GM13977 (cell line): ENCODE measurements around the gene KCNG1.
"Not testable (repeated sequence)": the region's sequence is repeated elsewhere in the genome, so short reads cannot be mapped to it uniquely, and the experiment has no call there.

ENCODE experiments used
- DNase-seq: peaks from one replicate; pipeline ENCODE4 v3.0.0; 2012; ENCODE audit warnings: low spot score
- CTCF ChIP-seq: IDR thresholded peaks from 2 replicates; pipeline ENCODE4 v1.5.1; 2012; ENCODE audit warnings: mild to moderate bottlenecking, control low read depth; ENCODE audit not compliant: insufficient read depth; ENCODE audit errors: extremely low read depth, missing control alignments
- in situ Hi-C: fragments of 300-500 bp; cut with MboI; formaldehyde crosslinking; loops from one replicate; pipeline ENCODE4 v1.12.0; 2022; ENCODE audit warnings: low sequenced_read_pairs, low pct_unique_long_range_greater_than_20kb, mixed read lengths, inconsistent platforms; ENCODE audit not compliant: unreplicated experiment

KCNG1 gene

GRCh38 chr20:51046021-51046985, 23.4 kb upstream of the KCNG1 start:
- no peak for DNase-seq
- no peak for TF ChIP-seq CTCF
- in situ Hi-C loops = no loop called here

DNA sequence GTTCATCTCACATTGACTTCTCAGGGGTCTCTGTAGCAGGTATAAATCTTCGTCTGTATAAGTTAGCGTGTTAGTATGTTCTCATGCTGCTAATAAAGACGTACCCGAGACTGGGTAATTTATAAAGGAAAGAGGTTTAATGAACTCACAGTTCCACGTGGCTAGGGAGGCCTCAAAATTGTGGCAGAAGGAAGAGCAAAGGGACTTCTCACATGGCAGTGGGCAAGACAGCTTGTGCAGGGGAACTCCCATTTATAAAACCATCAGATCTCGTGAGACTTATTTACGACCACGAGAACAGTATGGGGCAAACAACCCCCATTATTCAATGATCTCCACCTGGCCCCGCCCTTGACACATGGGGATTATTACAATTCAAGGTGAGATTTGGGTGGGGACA, 22.6 kb upstream of the KCNG1 start:
- in situ Hi-C loops, DNase-seq: not testable (repeated sequence)

DNA sequence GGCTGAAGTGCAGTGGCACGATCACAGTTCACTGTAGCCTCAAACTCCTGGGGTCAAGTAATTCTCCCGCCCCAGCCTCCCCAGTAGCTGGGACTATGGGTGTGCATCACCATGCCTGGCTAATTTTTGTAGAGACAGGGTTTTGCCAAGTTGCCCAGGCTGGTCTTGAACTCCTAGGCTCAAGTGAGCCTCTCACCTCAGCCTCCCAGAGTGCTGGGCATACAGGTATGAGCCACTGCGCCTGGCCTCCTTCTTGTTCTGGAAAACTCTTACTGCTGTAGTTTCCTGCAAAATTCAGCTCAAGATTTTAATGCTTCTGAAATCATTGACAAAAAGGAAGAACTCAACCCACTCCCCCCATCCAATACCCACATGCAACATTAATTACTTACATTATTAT, 21.9 kb upstream of the KCNG1 start:
- no peak for DNase-seq
- in situ Hi-C loops = no loop called here
- TF ChIP-seq CTCF = no peak

DNA sequence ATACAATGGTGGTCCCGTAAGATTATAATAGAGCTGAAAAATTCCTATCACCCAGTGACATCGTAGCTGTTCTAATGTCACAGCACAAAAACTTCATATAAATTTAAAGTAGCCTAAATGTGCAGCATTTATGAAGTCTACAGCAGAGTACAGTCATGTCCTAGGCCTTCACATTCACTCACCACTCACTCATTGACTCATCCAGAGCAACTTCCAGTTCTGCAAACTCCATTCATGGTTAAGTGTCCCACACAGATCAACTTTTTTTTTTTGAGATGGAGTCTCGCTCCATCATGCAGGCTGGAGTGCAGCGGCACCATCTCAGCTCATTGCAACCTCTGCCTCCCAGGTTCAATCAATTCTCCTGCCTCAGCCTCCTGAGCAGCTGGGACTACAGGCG, 20.9 kb upstream of the KCNG1 start:
- no peak for DNase-seq

DNA sequence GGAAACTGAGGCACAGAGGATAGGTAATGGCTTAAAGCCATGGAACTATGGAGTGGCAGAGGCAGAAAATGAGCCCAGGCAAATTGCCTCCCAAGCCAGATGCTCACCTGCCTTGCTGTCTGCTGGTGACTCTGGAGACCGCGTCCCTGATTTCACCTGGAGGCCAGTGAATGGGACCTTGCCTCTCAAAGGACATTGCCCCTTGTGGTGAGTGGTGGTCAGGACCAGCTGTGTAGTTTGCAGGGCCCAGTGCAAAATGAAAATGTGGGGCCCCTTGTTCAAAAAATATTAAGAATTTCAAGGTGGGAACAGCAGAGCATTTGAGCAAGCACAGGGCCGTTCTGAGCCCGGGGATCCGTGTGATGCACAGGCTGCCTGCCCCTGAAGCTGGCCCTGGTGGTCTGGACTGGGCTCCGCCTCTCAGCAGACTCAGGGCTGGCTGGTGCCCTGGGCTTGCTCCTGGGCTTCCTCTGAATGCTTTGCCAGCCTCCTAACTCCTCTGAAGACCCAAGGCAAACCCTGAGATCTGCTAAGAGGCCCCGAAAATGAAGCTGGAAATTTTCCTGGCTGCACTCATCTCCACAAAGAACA, 19.8 kb upstream of the KCNG1 start:
- in situ Hi-C loops = no loop called here
- DNase-seq = no peak
- TF ChIP-seq CTCF = peak; percentile 6

More for the DNA sequence above, 20.9 kb upstream of the KCNG1 start:
- in situ Hi-C loops = no loop called here
- TF ChIP-seq CTCF = no peak

DNA sequence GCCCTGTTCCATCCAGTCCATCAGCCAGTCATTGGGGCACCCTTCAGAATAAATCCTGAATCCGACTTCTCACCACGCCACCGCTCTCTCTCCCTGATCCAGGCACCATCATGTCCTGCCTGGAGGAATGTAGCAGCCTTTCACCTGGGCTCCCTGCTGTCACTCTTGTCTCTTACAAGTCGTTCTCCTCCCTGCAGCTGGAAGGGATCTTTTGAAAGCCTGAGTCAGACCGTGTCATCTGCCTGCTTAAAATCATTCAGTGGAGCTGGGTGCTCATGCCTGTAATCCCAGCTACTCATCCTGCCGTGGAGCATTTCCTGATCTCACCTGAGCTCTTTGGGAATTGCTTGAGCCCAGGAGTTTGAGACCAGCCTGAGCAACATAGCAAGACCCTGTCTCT, 19.2 kb upstream of the KCNG1 start:
- in situ Hi-C loops = no loop called here
- no peak for TF ChIP-seq CTCF
- DNase-seq = no peak

DNA sequence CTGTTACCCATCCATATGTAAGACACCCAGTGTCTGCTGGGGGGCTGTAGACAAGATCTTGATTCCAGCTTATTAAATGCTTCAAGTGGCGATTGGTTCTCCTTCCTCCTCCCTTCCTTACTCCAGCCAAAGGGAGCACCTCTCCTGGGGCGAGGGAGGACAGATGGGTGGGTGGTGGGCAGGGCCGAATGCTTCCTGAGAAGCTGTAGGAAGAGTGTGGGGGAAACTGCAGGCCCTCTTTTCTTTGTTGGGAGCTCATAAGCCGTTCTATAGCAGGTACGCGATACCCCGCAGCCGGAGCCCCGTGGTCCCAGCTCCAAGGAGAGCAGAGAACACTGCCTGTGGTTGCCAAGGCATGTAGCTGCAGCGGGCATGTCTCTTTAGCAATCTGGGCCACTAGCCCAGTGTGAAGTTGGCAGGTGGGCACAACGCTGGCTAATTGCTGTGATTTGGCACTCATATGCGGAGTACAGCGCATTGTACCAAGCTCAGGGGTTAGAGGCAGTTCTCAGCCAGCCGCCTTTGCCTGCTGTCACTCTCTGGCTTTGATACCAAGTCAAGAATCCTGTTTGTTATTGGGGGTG, 14.7 kb upstream of the KCNG1 start:
- no peak for DNase-seq
- in situ Hi-C loops = no loop called here
- no peak for TF ChIP-seq CTCF
